ENCODE data around the gene MAT2B.

MAT2B gene
- 43.5 to 140 (median 87.9) reads per million in 18 experiments for total RNA-seq

DNA sequence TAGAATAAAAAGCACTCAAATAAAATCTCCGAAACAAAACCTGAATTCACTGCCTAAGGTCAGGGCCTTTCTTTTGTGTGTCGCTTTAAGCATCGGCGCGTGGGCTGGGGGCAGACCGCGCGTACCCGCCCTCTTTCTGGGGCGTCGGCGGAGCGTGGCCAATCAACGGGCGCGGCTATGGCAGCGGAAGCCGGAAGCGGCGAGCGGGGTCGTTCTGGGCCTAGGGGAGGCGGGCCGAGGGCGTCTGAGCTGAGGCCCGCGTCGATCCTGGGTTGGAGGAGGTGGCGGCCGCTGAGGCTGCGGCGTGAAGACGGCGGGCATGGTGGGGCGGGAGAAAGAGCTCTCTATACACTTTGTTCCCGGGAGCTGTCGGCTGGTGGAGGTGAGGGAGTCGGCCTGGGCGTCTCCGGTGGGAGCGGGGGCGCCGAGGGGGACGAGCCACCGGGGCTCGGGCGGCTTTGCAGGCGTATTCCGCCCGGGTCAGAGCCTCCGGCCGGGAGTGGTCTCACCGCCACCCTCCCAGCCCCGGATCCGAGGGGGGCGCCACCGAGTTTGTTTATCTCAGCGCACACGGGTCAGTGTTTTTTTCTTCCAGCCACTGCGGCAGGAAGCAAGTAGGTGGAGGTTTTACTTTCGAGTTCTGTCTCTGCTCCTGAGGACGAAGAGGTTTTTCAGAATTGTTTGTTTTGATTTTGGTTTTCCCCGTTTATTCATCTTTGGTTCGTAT lies at the start of gene MAT2B:
TSS of gene MAT2B (plus strand) at position 252 of the 727 bp plus-strand sequence. CDS start at position 320, 68 bp downstream.
- peak; percentile 97 to 98 for DNase-seq

DNA sequence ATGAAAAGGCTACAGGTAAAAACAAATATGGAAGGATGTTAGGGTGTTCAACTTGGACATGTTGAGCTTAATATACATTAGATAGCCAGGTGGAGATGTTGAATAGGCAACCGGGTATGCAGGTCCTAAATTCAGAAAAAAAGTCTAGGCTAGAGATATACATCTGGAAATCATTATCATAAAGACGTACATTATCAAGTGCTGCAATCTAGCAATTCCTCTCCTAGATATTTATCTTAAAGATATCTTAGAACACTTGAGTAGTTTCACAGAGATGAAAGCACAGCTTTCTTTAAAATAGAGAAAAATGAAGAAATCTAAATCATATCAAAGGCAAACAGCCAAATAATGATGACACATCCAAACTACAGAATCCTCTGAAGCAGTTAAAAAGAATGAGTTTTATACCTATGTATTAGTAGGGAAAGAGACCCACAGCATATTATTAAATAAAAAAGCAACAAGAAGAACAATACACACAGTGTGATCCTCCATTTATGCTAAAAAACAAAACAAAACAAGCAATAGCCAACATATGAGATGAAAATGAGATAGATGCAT lies 49.3 kb upstream of the MAT2B start:
- DNase-seq, result no peak

DNA sequence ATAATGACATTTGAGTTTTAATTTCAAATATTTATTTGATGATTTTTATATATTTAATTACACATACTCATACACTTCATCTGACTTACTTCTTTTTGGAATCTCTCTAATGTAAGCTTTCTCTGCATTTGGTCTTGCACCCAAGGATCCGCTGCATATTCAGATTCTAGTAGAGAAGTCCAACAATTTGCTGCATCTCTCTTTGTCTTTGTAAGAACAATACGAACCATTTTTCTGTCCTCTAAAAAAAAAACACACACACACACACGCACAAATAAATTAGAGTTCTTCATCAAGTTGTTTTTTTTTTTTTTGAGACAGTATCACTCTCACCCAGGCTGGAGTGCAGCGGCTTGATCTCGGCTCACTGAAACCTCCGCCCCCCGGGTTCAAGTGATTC lies 48.6 kb upstream of the MAT2B start:
- DNase-seq, result no peak

DNA sequence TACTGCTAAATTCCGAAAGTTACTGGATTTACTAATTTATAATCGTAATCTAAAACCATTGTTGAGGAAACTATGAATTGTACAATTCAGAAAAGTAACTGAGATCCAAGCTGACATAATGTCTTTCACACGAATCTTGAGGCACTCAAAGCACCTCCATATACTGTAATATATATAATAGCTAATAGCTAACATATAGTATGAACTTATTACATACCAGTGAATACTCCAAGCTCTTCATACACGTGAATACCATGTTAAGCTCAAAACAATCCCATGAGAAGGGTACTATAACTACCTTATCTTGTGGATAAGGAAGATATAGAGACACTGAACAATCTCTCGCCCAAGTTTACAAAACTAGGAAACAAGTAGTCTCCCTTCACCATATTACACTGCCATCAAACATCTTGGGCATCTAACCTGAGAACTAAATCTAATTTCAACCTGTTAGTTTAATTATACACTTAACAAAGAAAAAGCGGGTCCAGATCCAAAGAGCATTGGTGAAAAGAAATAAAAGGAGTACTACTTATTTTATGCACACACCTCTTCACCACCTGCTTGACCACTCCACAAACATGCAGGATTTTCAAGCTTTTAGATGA lies 46.5 kb upstream of the MAT2B start:
- DNase-seq, result no peak

DNA sequence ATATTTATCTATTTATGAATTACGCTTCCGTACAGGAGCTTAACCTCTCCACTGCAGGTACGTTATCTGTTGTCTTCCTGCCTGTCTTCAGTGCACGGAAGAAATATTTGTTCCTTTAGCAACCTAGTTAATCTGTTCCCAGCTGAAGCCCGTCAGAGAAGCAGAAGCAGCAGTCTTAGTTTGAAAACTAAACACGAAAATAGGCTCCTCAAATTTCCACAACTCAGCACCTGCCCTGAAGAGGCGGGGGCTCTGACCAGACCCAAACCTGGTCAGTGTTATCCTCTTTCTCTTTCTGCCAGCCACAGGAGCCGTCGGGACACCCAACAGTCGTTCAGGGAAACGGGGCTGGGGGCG lies 46.0 kb upstream of the MAT2B start:
- no peak for DNase-seq

DNA sequence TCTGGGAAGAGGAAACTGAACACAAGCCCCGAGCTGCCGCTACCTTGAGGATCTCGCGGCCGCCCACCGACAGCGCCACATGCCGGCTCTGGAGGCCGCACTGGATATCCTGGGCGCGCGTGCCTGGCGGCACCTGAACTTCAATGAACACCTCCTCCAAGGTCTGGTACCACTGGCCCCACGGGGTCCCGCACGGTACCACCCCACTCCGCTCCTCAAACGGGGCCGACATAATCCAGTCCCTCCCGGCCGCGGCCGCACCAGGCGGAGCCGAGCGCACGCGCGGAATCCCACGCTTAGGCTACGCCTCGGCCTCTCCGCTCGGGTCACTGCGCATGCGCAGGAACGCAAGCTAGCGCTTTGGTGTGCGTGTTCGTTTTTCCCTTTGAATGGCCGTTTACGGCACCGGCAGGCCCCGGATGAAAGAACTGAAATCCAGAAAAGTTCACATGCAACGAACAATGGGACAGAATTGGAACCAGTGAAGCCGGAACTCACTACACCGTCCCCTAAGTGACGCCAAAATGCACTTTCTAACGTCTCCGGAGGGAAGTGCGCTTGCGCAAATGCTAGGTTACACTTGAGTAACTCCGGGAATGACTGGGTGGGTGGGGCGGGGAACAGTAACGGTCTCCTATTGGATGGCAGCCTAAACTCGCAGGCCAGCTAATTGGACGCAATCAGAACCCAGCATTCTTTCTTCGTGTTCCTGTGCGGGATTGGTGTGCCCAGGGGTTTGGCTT lies 45.4 kb upstream of the MAT2B start, which contains the start of gene NUDCD2:
TSS of gene NUDCD2 (minus strand) at position 284 of the 743 bp plus-strand sequence. CDS start at position 232, 52 bp downstream.
- DNase-seq, result peak; percentile 98

DNA sequence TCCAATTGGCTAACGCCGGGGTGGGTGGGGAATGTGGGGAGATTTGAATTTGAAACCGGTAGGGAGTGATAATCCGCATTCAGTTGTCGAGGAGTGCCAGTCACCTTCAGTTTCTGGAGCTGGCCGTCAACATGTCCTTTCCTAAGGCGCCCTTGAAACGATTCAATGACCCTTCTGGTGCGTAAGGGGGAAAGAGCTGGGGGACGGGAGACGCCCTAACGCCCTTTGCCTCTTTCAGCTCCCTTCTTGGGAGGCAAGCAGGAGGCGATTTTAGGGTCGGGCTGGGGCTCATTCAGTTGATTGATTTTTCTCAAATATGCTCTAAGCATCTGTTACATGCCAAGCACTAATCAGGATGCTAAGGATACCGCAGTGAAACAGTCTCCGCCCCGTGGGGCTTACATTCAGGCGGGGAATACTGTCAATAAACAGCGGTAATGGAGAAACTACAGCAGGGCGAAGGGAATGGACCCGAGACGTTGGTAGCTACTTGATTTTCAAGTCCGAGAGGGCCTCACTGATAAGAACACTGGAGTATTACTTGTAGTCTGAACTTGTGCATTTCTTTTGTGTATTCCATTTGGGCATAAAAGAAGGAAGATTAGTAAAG lies 44.8 kb upstream of the MAT2B start, which contains the start of gene HMMR:
TSS of gene HMMR (plus strand) at position 71 of the 610 bp plus-strand sequence. CDS start at position 132, 61 bp downstream.
- DNase-seq, result no peak

DNA sequence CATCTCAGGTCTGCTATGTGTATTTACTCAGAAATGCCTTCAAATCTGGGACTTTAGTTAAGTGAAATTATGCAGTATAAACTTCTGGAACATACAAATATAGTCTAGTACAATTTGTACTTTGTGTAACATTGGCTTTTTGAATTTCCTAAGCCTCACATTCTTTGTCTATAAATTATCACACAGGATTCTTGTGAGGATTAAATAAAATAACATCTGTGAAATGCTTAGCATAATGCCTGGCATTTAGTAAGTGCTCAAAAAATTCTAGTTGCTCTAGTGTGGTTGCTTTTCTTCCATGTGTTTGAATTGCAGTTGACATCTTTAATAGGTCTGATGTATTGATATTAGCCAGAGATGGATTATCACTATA lies 42.4 kb upstream of the MAT2B start:
- no peak for DNase-seq

DNA sequence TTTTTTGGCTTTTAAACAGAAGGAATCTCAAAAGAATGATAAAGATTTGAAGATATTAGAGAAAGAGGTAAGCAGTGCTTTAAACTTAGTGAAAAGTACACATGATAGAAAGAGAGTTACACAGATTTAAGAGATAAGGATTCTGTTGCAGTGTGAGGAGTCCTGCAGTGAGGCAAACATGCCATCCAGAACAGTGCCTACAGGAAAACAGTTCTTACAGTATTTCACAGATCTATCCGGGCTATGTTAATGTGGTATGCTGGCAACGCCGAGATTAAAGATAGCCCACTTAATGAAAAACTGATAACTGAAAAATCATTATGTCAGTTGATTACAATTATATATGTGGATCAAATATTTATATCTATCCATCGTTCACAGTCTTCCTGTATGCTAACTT lies 37.7 kb upstream of the MAT2B start:
- no peak for DNase-seq

DNA sequence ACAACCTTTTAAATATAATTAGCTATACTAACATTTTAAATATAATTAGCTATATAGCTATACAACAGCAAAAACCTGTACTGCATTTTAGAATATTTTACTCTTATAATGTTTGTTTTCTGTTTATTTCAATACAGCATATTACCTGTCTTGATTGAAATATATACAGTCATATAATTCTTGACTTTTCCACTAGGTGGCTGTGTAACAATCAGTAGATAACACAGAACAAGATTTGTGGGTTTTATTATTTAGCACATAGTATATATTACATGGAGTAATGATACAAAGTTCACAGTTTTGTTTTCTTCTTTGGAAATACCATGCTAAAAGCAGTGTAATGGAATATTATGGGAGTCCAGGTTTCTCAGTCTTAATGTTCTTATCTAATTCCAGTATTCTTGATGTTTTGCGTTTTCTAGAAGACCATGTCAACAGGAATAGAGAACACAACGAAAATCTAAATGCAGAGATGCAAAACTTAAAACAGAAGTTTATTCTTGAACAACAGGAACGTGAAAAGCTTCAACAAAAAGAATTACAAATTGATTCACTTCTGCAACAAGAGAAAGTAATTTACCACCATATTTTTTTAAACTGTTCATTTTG lies 31.7 kb upstream of the MAT2B start:
- no peak for DNase-seq

DNA sequence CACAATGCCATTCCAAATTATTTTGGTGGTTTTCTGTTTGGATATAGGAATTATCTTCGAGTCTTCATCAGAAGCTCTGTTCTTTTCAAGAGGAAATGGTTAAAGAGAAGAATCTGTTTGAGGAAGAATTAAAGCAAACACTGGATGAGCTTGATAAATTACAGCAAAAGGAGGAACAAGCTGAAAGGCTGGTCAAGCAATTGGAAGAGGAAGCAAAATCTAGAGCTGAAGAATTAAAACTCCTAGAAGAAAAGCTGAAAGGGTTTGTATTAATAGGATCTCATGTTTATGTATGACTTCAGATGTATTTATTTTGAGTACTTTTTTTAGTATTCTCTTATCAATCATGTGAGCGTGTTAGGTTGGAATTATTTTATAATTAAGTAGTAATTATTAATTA lies 30.0 kb upstream of the MAT2B start:
- DNase-seq, result peak; percentile 39 to 62

DNA sequence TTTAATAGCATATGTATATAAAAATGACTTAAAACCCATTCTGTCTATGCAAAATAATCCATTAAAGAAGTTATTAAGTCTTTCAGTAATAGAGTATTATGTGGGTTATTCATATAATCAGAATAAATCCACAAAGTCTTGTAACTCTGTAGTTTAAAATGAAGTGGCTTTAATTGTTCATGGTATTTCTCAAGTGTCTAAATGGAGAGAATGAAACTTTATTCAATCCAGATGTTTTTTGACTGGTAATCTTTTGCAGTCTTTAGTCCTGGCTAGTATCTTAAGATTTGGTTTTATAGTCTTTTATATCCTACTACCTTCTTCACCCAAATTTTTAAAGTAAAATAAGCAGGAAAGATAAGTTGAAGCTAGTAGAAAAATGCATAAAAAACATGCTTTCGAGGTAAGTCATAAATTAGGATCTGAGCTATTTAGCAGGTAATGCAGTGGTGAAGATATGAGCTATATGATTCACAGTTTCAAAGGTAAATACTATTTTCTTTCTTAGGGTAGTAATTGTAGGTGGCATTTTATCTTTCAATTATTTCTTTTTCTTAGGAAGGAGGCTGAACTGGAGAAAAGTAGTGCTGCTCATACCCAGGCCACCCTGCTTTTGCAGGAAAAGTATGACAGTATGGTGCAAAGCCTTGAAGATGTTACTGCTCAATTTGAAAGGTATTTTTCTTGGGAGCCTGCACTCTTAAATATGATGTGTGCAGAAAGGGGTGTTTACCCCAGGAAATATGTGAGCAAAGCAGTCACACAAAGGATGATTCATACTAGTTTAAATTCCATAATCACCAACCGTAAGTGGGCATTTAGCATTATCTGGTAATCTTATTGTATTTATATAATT lies 27.1 kb upstream of the MAT2B start:
- DNase-seq, result no peak

DNA sequence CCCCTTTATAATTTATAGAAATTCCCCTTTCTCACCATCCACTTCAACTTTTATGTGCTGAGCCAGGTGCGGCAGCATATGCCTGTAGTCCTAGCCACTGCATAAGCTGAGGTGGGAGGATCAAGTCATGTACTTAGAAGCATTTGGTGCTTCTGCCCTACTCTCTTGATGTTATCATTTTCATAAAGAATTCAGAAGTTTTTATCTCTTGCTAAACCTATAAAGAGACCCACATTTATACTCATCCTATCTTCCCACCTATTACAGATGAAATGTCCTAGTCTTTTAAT lies 26.5 kb upstream of the MAT2B start:
- no peak for DNase-seq

DNA sequence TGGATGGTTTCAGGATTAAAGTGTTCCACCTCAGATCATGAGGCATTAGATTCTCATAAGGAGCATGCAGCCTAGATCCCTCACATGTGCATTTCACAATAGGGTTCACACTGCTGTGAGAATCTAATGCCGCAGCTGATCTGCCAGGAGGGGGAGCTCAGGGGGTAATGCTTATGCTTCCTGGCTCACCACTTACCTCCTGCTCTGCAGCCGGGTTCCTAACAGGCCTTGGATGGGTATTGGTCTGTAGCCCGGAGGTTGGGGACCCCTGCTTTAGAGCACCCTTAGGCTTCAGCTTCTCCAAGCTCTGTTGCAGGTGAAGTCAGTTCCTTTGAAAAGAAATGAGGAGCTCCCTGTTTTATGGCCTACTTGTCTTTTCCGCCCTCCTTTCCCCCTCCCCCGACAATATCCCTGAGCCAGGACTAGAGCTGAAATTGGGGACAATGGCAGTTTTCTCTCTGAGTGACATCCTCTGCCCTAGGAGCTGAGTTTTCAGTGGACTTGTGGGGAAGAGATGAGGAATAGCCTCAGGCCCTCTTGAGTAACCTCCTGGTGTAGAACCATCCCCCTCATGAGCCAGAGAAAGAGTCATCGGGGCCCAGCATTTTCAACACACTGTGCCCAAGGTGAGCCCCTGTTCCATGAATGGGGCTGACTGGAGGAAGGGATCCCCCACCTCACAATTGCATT lies 16.2 kb upstream of the MAT2B start:
- peak in 1 of 2 donors; percentile 24 for DNase-seq

DNA sequence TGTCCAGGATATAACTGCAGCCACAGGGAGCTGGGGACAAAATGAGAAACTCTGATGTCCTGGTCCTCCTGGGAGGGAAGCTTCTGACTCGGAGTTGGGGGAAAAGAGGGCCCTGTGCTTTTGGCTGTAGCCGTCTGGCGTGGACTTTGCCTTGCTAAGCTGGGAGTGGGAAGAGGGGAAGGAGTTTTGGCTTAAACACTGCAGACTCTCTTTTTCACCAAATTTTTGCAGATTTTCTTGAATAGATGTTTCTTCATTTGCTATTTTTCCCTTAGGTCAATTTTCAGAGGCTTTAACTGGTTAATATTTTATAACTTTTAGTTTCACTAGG lies 15.7 kb upstream of the MAT2B start:
- DNase-seq, result no peak

DNA sequence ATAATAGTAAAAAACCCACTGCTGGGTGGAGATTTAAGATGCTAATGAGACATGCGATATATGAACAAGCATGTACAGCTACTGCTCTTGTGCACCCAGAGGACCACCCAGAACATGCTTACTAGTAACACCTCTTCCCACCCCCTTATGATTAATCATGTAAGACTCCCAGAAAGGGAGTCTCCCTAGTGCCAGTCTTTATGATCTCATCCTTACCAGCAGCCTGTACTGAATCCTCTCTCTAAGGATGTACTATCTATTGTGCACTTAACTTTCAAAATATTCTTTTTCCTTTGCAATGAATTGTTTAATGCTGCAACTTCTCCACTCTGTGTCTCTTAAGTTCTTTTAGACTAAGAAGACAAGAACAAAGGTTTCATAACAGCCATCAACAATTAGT lies 9.1 kb upstream of the MAT2B start:
- DNase-seq, result no peak

DNA sequence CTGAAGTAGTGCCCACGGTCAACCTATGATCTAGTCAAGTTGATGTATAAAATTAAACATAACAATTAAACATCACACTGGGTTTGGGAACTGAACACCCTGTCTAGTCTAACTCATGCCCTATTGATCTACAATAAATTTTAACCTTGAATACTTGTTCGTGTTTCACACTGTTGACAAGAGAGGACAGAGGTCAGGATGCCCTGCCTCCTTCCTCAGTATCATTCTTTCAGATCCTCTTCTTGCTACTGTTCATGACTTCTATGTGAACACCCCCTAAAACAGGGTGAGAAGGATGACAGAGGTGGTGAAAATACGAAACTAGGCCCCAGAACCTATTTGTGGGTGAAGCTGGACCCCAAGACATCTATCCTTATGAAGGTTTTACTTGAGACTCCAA lies 8.1 kb upstream of the MAT2B start:
- no peak for DNase-seq

DNA sequence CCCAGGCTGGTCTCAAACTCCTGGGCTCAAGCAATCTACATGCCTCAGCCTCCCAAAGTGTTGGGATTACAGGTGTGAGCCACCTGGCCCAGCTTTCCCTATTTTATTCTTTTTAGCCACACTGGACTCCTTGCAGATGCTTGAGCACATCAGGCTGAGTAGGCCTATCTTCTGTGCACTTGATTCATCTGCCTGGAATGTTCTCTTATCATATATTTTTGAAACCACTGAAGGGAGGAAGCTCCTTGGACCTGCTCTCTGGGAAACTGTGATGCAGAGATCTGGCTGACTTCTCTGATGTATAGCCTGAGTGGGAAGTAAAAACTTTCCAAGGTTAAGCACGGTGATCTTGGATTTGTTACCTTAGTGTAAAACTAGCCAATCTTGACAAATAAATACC lies 6.5 kb upstream of the MAT2B start:
- no peak for DNase-seq

DNA sequence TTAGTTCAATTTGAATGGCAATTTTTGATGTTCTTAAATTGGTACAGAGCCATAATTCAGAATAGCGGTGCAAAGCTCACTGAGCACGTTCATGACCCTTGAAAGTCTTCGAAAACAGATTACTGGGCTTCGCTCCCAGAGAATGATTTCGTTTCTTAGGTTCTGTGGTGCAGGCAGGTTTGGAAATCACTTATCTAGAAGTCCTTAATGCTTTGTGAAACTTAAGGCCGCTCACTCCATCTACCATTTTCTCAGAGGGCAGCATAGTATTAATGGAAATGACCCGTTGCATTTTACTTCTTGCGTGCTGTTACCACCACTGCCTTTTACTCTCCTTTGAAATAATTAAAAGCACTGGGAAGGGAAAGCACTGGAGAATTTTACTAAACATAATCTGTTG lies 2.9 kb upstream of the MAT2B start:
- no peak for DNase-seq

DNA sequence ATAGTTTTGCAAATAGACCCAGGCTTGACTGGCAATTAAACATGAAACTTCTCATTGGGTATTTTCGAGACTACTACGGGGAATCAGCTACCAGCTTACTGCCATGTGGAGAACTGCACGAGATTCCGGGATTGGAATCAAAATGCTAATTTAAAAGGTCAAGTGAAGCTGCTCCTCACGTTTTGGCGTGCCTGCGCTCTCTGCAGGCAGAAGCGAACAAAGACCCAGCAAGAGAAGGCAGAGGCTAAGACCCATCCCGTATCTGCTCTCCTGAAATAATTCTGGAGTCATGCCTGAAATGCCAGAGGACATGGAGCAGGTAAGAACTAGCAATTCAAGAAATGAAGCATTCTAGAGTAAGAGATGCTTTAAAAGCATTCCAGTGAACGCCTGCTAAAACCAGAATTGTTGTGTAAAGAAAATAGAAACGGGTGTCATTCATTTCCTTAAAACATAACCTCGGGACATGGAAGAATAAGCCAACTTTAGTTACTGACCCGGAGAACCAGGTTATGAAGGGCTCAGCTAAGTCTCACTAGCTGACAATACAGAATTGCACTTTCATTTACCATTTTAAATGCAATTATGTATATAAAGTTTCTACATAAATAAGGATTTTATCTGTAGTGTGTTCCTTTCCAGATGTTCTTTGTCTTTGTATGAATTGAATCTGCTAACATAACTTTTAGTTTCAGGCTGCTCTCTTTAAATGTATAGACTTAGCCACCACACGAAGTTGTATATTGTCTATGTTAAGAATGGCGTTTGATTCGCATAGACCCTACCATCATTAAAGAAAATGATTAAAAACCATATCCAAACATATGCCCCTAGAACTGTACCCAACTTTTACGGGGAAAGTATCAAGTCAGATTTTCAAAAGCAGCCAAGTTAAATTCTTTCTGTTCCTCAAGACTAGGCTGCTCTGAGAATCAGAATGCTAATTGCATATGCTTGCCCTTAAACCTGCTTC lies 2.0 kb upstream of the MAT2B start:
- peak; percentile 81 to 85 for DNase-seq

Measured in inflammatory macrophage (primary cell).